K562 (cell line): ENCODE results near the gene SIGLEC9. TPM values are rescaled to one million over a fixed set of nuclear protein-coding genes. Genes with fewer than 3 reads are reported as not detected.
A peak's percentile ranks its signal among the peaks of the same experiment; 100 is the strongest.

Source experiments
- C11orf30 ChIP-seq: fragments of 450-650 bp; IDR thresholded peaks from 2 replicates; pipeline ENCODE4 v1.6.1; 2016; ENCODE audit warnings: low read depth, mild to moderate bottlenecking
- CREB1 ChIP-seq, 2 experiments: sonication (generic) in 1 of 2; formaldehyde crosslinking in 1 of 2; IDR thresholded peaks; 2 replicates each; pipeline versions ENCODE4 v1.6.1 to v1.8.0; 2012 to 2022; ENCODE audit warnings: inconsistent platforms in 1 of 2, mild to moderate bottlenecking in 1 of 2, missing genetic modification reagents in 1 of 2, moderate library complexity in 1 of 2
- E2F6 ChIP-seq, 2 experiments: IDR thresholded peaks; 2 replicates each; pipeline ENCODE4 v1.6.1; 2011; ENCODE audit warnings: borderline replicate concordance in 1 of 2, control low read depth in 1 of 2, low read depth in 1 of 2, low read length in 1 of 2, mild to moderate bottlenecking in 1 of 2, mixed read lengths in 1 of 2, moderate library complexity in 1 of 2; ENCODE audit not compliant: insufficient read depth in 1 of 2, insufficient read length in 1 of 2, poor library complexity in 1 of 2, severe bottlenecking in 1 of 2; ENCODE audit errors: extremely low read depth in 1 of 2
- FOXK1 ChIP-seq: sonication (generic); formaldehyde crosslinking; IDR thresholded peaks from 2 replicates; pipeline ENCODE4 v1.8.0; 2022; ENCODE audit warnings: missing genetic modification reagents, mild to moderate bottlenecking, borderline replicate concordance
- NFYB ChIP-seq: IDR thresholded peaks from 2 replicates; pipeline ENCODE4 v1.6.1; 2011; ENCODE audit warnings: mild to moderate bottlenecking, moderate library complexity; ENCODE audit not compliant: insufficient read length; ENCODE audit errors: extremely low read depth
- NR2C1 ChIP-seq, 2 experiments: fragments of 450-650 bp; IDR thresholded peaks; 2 replicates each; pipeline ENCODE4 v1.6.1; 2017; ENCODE audit warnings: mild to moderate bottlenecking in 2 of 2, antibody characterized with exemption in 1 of 2, inconsistent platforms in 1 of 2, missing compliant biosample characterization in 1 of 2, missing genetic modification characterization in 1 of 2
- POU5F1 ChIP-seq: fragments of 150-350 bp; IDR thresholded peaks from 2 replicates; pipeline ENCODE4 v1.6.1; 2014; ENCODE audit warnings: borderline replicate concordance, low read length, low read depth, mild to moderate bottlenecking; ENCODE audit not compliant: partially characterized antibody
- PTBP1 ChIP-seq: fragments of 200-400 bp; formaldehyde crosslinking; IDR thresholded peaks from 2 replicates; pipeline ENCODE4 v1.6.1; 2017; ENCODE audit warnings: low read depth, low read length
- RBBP5 ChIP-seq: fragments of 200-600 bp; sonication (generic); IDR thresholded peaks from 2 replicates; pipeline ENCODE4 v1.6.1; 2012; ENCODE audit warnings: borderline replicate concordance, mild to moderate bottlenecking, low read length, control low read depth, inconsistent platforms; ENCODE audit not compliant: insufficient read depth, poor library complexity, severe bottlenecking
- ZNF263 ChIP-seq: sonication (generic); formaldehyde crosslinking; IDR thresholded peaks from 2 replicates; pipeline ENCODE4 v1.8.0; 2022; ENCODE audit warnings: mild to moderate bottlenecking, missing genetic modification reagents, borderline replicate concordance
- ZNF551 ChIP-seq: fragments of 250-450 bp; sonication (Bioruptor Pico); IDR thresholded peaks from 2 replicates; pipeline ENCODE4 v1.5.0; 2021; ENCODE audit warnings: mild to moderate bottlenecking, moderate library complexity
- ZNF589 ChIP-seq: fragments of 200-800 bp; sonication (Bioruptor generic); IDR thresholded peaks from 2 replicates; pipeline ENCODE4 v1.6.1; 2016; ENCODE audit warnings: low read depth, missing genetic modification characterization, missing compliant biosample characterization
- polyA plus RNA-seq, 8 experiments: library from polyadenylated mRNA; depleted of rRNA in 4 of 8; stranded (reverse) in 5 of 8; unstranded in 3 of 8; fragments of >200 nt; fragmentation: Nextera tagmentation in 2 of 8; fragmentation: Illumina TruSeq in 1 of 8; extraction: Ambion mirVana in 2 of 8; extraction: Trizol in 1 of 8; gene quantifications; 2 replicates each; pipeline versions ENCODE4 v1.2.1 to v1.2.3, GENCODE V29; 2011 to 2014; ENCODE audit warnings: inconsistent platforms in 1 of 8, missing spikeins in 1 of 8
- total RNA-seq, 7 experiments: library from RNA; depleted of rRNA in 6 of 7; stranded (reverse); fragments of >200 nt in 6 of 7; fragmentation: Illumina TruSeq in 2 of 7; extraction: Trizol in 2 of 7; gene quantifications; 2 replicates each; pipeline versions ENCODE4 v1.2.1 to v1.2.3, GENCODE V29; 2011 to 2021; ENCODE audit warnings: low replicate concordance in 1 of 7
- TF ChIP-seq, protein P1 (sequence below): fragments of 450-650 bp; IDR thresholded peaks from 2 replicates; pipeline ENCODE4 v1.6.1; 2016; ENCODE audit warnings: low read depth
- TF ChIP-seq, protein P2 (sequence below): fragments of 450-650 bp; IDR thresholded peaks from 2 replicates; pipeline ENCODE4 v1.6.1; 2017; ENCODE audit warnings: antibody characterized with exemption

SIGLEC9 gene
- total and polyA plus RNA-seq, 9 of the 15 experiments (the other 6 are each of a cell fraction or from before 2014, with no cell fraction given): 0.09 to 0.34 (median 0.22) TPM; not detected in 4

- TF ChIP-seq, protein P1, sequence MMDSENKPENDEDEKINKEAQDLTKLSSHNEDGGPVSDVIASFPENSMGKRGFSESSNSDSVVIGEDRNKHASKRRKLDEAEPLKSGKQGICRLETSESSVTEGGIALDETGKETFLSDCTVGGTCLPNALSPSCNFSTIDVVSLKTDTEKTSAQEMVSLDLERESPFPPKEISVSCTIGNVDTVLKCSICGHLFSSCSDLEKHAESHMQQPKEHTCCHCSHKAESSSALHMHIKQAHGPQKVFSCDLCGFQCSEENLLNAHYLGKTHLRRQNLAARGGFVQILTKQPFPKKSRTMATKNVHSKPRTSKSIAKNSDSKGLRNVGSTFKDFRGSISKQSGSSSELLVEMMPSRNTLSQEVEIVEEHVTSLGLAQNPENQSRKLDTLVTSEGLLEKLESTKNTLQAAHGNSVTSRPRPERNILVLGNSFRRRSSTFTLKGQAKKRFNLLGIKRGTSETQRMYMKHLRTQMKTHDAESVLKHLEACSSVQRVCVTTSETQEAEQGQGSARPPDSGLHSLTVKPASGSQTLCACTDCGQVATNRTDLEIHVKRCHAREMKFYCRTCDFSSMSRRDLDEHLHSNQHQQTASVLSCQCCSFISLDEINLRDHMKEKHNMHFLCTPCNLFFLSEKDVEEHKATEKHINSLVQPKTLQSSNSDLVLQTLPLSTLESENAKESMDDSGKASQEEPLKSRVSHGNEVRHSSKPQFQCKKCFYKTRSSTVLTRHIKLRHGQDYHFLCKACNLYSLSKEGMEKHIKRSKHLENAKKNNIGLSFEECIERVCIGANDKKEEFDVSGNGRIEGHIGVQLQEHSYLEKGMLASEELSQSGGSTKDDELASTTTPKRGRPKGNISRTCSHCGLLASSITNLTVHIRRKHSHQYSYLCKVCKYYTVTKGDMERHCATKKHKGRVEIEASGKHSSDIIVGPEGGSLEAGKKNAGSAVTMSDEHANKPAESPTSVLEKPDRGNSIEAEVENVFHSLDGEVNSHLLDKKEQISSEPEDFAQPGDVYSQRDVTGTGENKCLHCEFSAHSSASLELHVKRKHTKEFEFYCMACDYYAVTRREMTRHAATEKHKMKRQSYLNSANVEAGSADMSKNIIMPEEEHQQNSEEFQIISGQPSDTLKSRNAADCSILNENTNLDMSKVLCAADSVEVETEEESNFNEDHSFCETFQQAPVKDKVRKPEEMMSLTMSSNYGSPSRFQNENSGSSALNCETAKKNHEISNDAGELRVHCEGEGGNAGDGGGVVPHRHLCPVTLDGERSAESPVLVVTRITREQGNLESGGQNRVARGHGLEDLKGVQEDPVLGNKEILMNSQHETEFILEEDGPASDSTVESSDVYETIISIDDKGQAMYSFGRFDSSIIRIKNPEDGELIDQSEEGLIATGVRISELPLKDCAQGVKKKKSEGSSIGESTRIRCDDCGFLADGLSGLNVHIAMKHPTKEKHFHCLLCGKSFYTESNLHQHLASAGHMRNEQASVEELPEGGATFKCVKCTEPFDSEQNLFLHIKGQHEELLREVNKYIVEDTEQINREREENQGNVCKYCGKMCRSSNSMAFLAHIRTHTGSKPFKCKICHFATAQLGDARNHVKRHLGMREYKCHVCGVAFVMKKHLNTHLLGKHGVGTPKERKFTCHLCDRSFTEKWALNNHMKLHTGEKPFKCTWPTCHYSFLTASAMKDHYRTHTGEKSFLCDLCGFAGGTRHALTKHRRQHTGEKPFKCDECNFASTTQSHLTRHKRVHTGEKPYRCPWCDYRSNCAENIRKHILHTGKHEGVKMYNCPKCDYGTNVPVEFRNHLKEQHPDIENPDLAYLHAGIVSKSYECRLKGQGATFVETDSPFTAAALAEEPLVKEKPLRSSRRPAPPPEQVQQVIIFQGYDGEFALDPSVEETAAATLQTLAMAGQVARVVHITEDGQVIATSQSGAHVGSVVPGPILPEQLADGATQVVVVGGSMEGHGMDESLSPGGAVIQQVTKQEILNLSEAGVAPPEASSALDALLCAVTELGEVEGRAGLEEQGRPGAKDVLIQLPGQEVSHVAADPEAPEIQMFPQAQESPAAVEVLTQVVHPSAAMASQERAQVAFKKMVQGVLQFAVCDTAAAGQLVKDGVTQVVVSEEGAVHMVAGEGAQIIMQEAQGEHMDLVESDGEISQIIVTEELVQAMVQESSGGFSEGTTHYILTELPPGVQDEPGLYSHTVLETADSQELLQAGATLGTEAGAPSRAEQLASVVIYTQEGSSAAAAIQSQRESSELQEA: no peak
- TF ChIP-seq E2F6 (IDR thresholded peaks at IDR 0.05; ENCODE audit: borderline replicate concordance in 1 of 2, extremely low read depth in 1 of 2, insufficient read depth in 1 of 2, insufficient read length in 1 of 2, low read depth in 1 of 2, low read length in 1 of 2, poor library complexity in 1 of 2, severe bottlenecking in 1 of 2) (peak in 1 of 2 experiments; percentile 23), NFYB (no peak), FOXK1 (CRISPR knock-in tag) (peak; percentile 74; the same call in 1 of the 2 replicates), RBBP5 (peak; percentile 44), CREB1 (IDR thresholded peaks at IDR 0.05) (peak; percentile 75; the same call in 1 of the 2 replicates), CREB1 (CRISPR knock-in tag; IDR thresholded peaks at IDR 0.05) (peak; percentile 56; the same call in 1 of the 2 replicates), NR2C1 (IDR thresholded peaks at IDR 0.05) (no peak), NR2C1 (tag; IDR thresholded peaks at IDR 0.05) (no peak), C11orf30 (0 out of 2 replicates have a peak, but pooled peaks have one; percentile 9), ZNF551 (no peak), ZNF263 (CRISPR knock-in tag) (peak; percentile 75), ZNF589 (CRISPR knock-in tag) (0 out of 2 replicates have a peak, but pooled peaks have one; percentile 28), PTBP1 (no peak), POU5F1 (no peak)
- TF ChIP-seq, protein P2, sequence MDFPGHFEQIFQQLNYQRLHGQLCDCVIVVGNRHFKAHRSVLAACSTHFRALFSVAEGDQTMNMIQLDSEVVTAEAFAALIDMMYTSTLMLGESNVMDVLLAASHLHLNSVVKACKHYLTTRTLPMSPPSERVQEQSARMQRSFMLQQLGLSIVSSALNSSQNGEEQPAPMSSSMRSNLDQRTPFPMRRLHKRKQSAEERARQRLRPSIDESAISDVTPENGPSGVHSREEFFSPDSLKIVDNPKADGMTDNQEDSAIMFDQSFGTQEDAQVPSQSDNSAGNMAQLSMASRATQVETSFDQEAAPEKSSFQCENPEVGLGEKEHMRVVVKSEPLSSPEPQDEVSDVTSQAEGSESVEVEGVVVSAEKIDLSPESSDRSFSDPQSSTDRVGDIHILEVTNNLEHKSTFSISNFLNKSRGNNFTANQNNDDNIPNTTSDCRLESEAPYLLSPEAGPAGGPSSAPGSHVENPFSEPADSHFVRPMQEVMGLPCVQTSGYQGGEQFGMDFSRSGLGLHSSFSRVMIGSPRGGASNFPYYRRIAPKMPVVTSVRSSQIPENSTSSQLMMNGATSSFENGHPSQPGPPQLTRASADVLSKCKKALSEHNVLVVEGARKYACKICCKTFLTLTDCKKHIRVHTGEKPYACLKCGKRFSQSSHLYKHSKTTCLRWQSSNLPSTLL: peak; percentile 97
Observed at GRCh38 chr19:51107406-51108065, 17.2 kb upstream of the SIGLEC9 start (continued).
